Mononuclear cell (primary cell): Measurements from ENCODE around the gene BDH1. TPM values are rescaled to one million over a fixed set of nuclear protein-coding genes. Genes with fewer than 3 reads are reported as not detected.
"Not testable (repeated sequence)": the region's sequence is repeated elsewhere in the genome, so short reads cannot be mapped to it uniquely, and the experiment has no call there.

Experiments
- H3K27me3 ChIP-seq: 2 replicates; pipeline ENCODE4 v1.6.0; 2011; ENCODE audit warnings: low read length, control low read depth; ENCODE audit not compliant: insufficient read depth
- H3K4me1 ChIP-seq: 2 replicates; pipeline ENCODE4 v1.5.1; 2011; ENCODE audit warnings: mild to moderate bottlenecking, low read length, control low read depth; ENCODE audit not compliant: insufficient read depth
- H3K4me3 ChIP-seq: 2 replicates; pipeline ENCODE4 v1.5.1; 2011; ENCODE audit warnings: mild to moderate bottlenecking, low read length, moderate library complexity
- H3K9me3 ChIP-seq: 2 replicates; pipeline ENCODE4 v1.5.1; 2011; ENCODE audit warnings: low read depth, mild to moderate bottlenecking, control low read depth, low read length
- total RNA-seq: library from RNA; depleted of rRNA; stranded (reverse); fragments of >200 nt; gene quantifications from one replicate; pipeline ENCODE4 v1.2.3, GENCODE V29; 2012

The BDH1 gene
- total RNA-seq, 1 donor = 8.9 TPM

DNA sequence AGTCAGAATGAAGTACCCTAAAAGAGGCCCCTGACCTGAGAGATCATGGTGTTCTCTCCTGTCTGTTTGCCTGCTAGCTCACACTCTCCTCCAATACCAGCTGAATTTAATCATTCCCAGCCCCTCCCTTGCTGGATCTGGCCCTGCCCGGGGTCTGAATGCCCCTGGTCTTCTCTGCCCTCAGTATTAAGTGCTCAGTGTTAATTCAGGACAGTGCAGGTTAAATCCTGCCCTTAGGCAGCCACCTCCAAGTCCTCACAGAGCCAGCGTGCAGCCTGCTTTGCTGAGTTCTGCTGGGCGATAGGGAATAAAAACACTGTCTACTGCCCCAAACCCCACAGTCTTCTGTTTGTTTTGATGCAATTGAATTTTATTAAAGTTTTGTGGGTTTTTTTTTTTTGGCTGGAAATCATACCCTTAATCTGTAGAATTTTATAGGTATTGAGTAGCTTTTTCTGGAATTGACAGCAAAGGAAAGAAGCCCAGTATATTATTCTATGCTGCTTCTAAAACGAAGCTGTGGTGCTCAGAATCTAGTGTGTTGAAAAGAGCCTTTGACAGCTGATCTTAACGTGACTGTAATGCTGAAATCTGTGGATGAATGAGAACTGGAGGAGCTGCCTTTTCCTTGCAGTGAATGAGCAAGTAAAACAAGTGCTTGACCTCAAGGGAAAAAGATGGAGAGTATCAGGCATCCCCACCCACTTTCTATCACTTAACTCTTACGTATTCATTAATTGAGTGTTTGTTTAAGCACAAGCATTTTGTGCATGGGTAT lies 12.3 kb upstream of the BDH1 start:
- Histone ChIP-seq H3K27me3 (peaks cover 6% of the 10 kb centered on the region), H3K4me1 (no peaks in the 10 kb centered on the region)

DNA sequence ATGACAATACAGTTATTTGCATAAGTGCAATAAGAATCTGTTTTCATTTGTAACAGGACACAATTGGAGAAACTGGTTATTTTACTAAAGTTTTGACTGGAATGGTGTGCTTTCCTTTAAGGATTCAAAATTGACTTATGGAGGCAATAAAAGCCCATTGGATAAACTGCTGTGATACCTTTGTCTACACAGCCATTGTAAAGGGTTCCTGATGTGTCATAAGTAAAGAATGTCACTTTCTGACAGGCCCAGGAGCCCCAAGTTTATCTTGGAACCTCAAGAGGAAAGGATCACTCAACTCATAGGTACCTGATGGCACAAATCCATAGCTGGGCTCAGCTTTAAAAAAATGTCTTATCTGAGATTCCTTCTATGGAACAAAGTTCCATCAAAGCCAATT lies 10.4 kb upstream of the BDH1 start:
- not testable (repeated sequence) for H3K4me1 ChIP-seq, H3K4me3 ChIP-seq, H3K27me3 ChIP-seq, H3K9me3 ChIP-seq

More for the DNA sequence above, 12.3 kb upstream of the BDH1 start:
- H3K9me3 ChIP-seq = peaks cover 4% of the 10 kb centered on the region
- H3K4me3 ChIP-seq = no peak overlapping the region

GRCh38 chr3:197564097-197564843 lies 8.5 kb upstream of the BDH1 start:
- peaks cover 4% of the 10 kb centered on the region for H3K9me3 ChIP-seq
- H3K4me3 ChIP-seq = no peak overlapping the region
- H3K27me3 ChIP-seq = peaks cover 6% of the 10 kb centered on the region

GRCh38 chr3:197562398-197563251 lies 6.9 kb upstream of the BDH1 start:
- Histone ChIP-seq H3K27me3 (no peaks in the 10 kb centered on the region), H3K4me1 (no peaks in the 10 kb centered on the region), H3K4me3 (no peak overlapping the region), H3K9me3 (peaks cover 4% of the 10 kb centered on the region)

More at GRCh38 chr3:197564097-197564843, 8.5 kb upstream of the BDH1 start:
- H3K4me1 ChIP-seq = no peaks in the 10 kb centered on the region

GRCh38 chr3:197561926-197562325 lies 6.2 kb upstream of the BDH1 start:
- Histone ChIP-seq H3K4me3 (no peak overlapping the region), H3K9me3 (peaks cover 4% of the 10 kb centered on the region), H3K4me1 (no peaks in the 10 kb centered on the region), H3K27me3 (no peaks in the 10 kb centered on the region)

GRCh38 chr3:197559651-197560050 lies 3.9 kb upstream of the BDH1 start:
- no peaks in the 10 kb centered on the region for H3K4me1 ChIP-seq
- no peaks in the 10 kb centered on the region for H3K27me3 ChIP-seq
- H3K9me3 ChIP-seq = peaks cover 4% of the 10 kb centered on the region
- H3K4me3 ChIP-seq = no peak overlapping the region

DNA sequence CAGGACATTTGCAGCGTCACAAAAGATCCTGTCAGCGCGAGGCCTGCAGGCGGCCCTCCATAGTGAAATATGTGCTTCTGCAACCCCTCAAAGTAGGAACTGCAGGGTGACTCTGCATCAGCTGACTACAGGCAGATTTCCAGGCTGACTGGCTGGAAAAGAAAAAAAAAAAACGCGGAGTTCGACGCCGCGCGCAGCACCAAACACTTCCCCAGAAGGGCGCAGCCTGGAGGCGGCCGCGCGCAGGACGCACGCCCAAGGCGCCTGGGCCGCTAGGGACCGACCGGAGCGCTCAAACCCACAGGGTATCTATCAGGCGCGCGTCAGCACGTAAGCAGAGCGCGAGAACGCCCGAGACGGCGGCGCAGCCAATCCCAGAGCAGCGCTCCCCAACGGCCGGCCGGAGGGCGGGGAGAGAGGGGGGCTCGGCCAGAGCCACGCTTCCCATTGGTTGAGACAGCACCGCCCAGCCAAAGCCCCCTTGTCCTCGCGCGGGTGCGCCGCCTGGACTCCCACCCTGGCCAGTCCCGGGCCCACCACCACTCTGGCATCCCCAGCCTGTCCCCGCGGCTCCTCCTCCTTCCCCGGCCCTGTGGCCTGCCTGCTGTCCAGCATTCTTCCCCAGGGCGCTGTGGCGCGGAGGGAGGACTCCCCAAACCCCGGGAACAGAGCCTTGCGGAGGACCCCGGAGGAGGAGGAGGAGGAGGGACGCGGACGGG lies 1.0 kb downstream of the BDH1 start:
- H3K9me3 ChIP-seq = no peaks in the 10 kb centered on the region

GRCh38 chr3:197554196-197554561 lies 1.6 kb downstream of the BDH1 start:
- Histone ChIP-seq H3K9me3 (no peaks in the 10 kb centered on the region), H3K4me3 (peak overlapping the region; percentile 94), H3K4me1 (peaks cover 11% of the 10 kb centered on the region), H3K27me3 (no peaks in the 10 kb centered on the region)

More for the DNA sequence above, 1.0 kb downstream of the BDH1 start:
- peaks cover 11% of the 10 kb centered on the region for H3K4me1 ChIP-seq
- peak overlapping the region; percentile 94 for H3K4me3 ChIP-seq
- H3K27me3 ChIP-seq = no peaks in the 10 kb centered on the region

GRCh38 chr3:197552198-197552597 lies 3.6 kb downstream of the BDH1 start:
- H3K4me1 ChIP-seq = peaks cover 11% of the 10 kb centered on the region
- H3K9me3 ChIP-seq = no peaks in the 10 kb centered on the region
- no peaks in the 10 kb centered on the region for H3K27me3 ChIP-seq
- H3K4me3 ChIP-seq = no peak overlapping the region

GRCh38 chr3:197550489-197550888 lies 5.3 kb downstream of the BDH1 start:
- Histone ChIP-seq H3K4me1 (peaks cover 26% of the 10 kb centered on the region), H3K27me3 (no peaks in the 10 kb centered on the region), H3K9me3 (no peaks in the 10 kb centered on the region), H3K4me3 (no peak overlapping the region)

- Histone ChIP-seq H3K9me3 (no peaks in the 10 kb centered on the region), H3K4me3 (no peak overlapping the region), H3K27me3 (no peaks in the 10 kb centered on the region), H3K4me1 (peaks cover 32% of the 10 kb centered on the region)
Observed at GRCh38 chr3:197549261-197549885, 6.4 kb downstream of the BDH1 start.

DNA sequence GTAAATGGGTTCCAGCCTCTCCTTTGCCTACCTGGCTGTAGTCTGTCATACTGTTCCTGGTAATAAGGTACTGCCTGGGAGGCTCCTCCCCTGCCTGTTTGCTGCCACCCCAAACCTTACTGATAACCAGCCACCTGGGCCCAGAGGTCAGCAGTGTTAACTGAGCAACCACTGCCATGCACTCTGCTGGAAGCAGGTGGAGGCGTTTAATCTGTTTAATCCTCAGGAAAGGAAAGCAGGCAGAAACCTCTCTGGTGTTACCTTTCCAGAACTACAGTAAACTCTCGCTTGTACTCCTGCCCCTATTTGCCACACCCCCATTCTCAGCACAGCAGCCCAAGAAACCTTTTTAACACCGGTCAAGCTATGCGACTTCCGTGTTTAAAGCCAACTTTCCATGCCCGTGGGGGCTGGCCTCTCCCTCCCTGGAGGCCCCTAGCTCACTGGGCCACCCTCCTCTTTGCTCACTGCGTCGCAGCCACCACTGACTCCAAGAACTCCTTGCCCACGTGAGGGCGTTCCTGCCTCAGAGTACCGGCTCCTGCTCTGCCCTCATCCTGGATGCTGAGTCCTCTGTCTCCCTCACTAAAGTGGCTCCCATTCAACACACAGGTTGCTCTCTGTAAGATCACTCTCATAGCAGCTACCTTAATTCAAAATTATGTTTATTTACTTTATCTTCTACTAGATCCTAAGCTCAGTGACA lies 8.3 kb downstream of the BDH1 start:
- H3K4me1 ChIP-seq = peaks cover 31% of the 10 kb centered on the region
- H3K9me3 ChIP-seq = no peaks in the 10 kb centered on the region
- H3K4me3 ChIP-seq = no peak overlapping the region
- no peaks in the 10 kb centered on the region for H3K27me3 ChIP-seq

DNA sequence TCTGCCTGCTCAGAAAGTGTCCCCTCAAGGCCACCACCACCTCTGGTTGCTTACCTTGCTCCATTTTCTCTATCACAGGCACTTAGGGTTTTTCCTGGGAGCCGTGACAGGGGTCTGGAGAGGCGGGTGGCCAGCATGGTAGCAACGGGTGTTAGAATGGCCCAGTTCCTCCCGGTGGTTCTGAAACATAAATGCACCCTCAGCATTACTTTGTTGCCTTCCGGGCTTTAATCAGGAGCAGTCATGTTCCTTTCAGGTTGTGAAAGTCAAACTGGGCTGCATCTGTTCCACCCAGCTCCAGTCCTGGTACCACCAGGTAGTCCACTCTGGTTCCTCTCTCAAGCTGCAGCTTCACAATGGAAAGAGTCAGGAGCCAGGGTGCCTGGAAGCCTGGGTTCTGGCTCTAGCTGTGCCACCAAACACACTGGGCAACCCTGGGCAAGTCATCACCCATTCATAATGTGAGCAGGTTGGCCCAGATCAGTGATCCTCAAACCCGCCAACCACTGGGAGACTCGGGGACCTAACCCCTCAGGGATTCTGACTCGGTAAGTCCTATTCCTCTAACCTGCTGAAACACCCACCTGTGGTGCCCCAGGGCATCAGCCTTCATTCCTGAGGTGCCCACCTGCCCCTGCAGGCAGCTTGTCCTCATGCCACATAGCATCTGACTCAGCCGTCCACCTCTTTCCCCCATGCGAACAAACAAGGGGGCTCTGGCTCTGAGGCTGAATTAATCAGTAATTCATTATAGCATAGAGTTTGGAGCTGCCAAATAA lies 9.3 kb downstream of the BDH1 start:
- H3K4me3 ChIP-seq = no peak overlapping the region

More for the DNA sequence above, 9.3 kb downstream of the BDH1 start:
- Histone ChIP-seq H3K9me3 (no peaks in the 10 kb centered on the region), H3K27me3 (no peaks in the 10 kb centered on the region), H3K4me1 (peaks cover 31% of the 10 kb centered on the region)
